K562 (cell line): ENCODE measurements around the gene PRRG1. TPM values are rescaled to one million over a fixed set of nuclear protein-coding genes. Genes with fewer than 3 reads are reported as not detected.

Experiments used
- ATAC-seq: fragments of 200-7000 bp; cut with Tn5 transposase; 3 replicates; pipeline ENCODE4 v1.9.1; 2020; ENCODE audit warnings: moderate library complexity
- BruUV-seq: library from RNA; stranded (reverse); fragments of 400-500 nt; replicated peaks from 2 replicates; lab custom pipeline; 2021; lab: Mats Ljungman, UMichigan
- CTCF ChIA-PET: fragments of 300-600 bp; formaldehyde crosslinking; extraction: SDS; loops from one replicate; lab custom pipeline; 2021; ENCODE audit warnings: low intra/inter-chr PET ratio; lab: Yijun Ruan, JAX
- POLR2A ChIA-PET: fragments of 300-600, 350-650 bp; sonication (Branson Sonifier 250); formaldehyde crosslinking; extraction: SDS; loops from one replicate; lab custom pipeline; 2021; ENCODE audit warnings: antibody characterized with exemption, inconsistent platforms; lab: Yijun Ruan, JAX
- DNase-seq, 4 experiments: peaks; one replicate each; pipeline versions ENCODE4 v3.0.0 to v3.0.0-alpha.2; 2011 to 2018; ENCODE audit warnings: low spot score in 3 of 4, mixed read lengths in 3 of 4; ENCODE audit errors: extremely low read depth in 1 of 4
- FAIRE-seq: peaks from 2 replicates; lab custom pipeline; 2011; peaks lifted over from hg19 to GRCh38; lab: Jason Lieb, UNC
- H2AFZ ChIP-seq: 2 replicates; pipeline ENCODE4 v1.6.0; 2011; ENCODE audit warnings: low read depth, low read length, control low read depth, inconsistent platforms
- H3K27ac ChIP-seq: fragments of 200-600 bp; 3 replicates; pipeline ENCODE4 v1.8.0; 2011; ENCODE audit warnings: low read depth, mild to moderate bottlenecking, control low read depth, inconsistent platforms, low read length, moderate library complexity, mixed read lengths; ENCODE audit errors: extremely low read depth
- H3K27me3 ChIP-seq, 2 experiments: fragments of 300-600 bp in 1 of 2; 2 replicates in 1 of 2; 3 replicates in 1 of 2; pipeline versions ENCODE4 v1.6.0 to v1.8.0; 2011; ENCODE audit warnings: inconsistent platforms in 2 of 2, low read length in 2 of 2, mild to moderate bottlenecking in 1 of 2, mixed read lengths in 1 of 2, moderate library complexity in 1 of 2; ENCODE audit not compliant: control insufficient read depth in 2 of 2, insufficient read depth in 2 of 2
- H3K36me3 ChIP-seq: fragments of 300-600 bp; 3 replicates; pipeline ENCODE4 v1.8.0; 2011; ENCODE audit warnings: mild to moderate bottlenecking, low read length, inconsistent platforms; ENCODE audit not compliant: control insufficient read depth, insufficient read depth
- H3K4me1 ChIP-seq, 2 experiments: fragments of 200-600 bp in 1 of 2; replicated peaks in 1 of 2; 2 replicates in 1 of 2; 3 replicates in 1 of 2; pipeline versions ENCODE4 v1.5.1 to v1.8.0; 2011; ENCODE audit warnings: inconsistent platforms in 2 of 2, low read length in 2 of 2, mild to moderate bottlenecking in 1 of 2, mixed read lengths in 1 of 2, moderate library complexity in 1 of 2; ENCODE audit not compliant: control insufficient read depth in 2 of 2, insufficient read depth in 2 of 2
- H3K4me2 ChIP-seq: 2 replicates; pipeline ENCODE4 v1.6.1; 2011; ENCODE audit warnings: low read length, control low read depth, inconsistent platforms, mixed read lengths; ENCODE audit not compliant: insufficient read depth
- H3K4me3 ChIP-seq: fragments of 200-600 bp; sonication (generic), shearing (Covaris generic); 2 replicates; pipeline ENCODE4 v1.5.1; 2016; ENCODE audit warnings: control low read depth, inconsistent platforms
- H3K79me2 ChIP-seq: fragments of 200-600 bp; 3 replicates; pipeline ENCODE4 v1.8.0; 2011; ENCODE audit warnings: low read length, inconsistent platforms; ENCODE audit not compliant: control insufficient read depth, insufficient read depth
- H3K9ac ChIP-seq, 2 experiments: 2 replicates each; pipeline versions ENCODE4 v1.6.0 to v1.6.1; 2011; ENCODE audit warnings: low read depth in 2 of 2, low read length in 2 of 2, control low read depth in 1 of 2, inconsistent platforms in 1 of 2, mild to moderate bottlenecking in 1 of 2, mixed read lengths in 1 of 2; ENCODE audit not compliant: insufficient read depth in 1 of 2
- H3K9me1 ChIP-seq: one replicate; pipeline ENCODE4 v1.6.0; 2011; ENCODE audit warnings: inconsistent platforms, mild to moderate bottlenecking, low read length, moderate library complexity; ENCODE audit not compliant: control insufficient read depth, insufficient read depth
- H3K9me3 ChIP-seq: replicated peaks from 2 replicates; pipeline ENCODE4 v1.5.1; 2011; ENCODE audit warnings: low read depth, low read length, inconsistent platforms; ENCODE audit not compliant: control insufficient read depth, insufficient read depth
- H4K20me1 ChIP-seq: replicated peaks from 2 replicates; pipeline ENCODE4 v1.6.1; 2011; ENCODE audit warnings: low read length, inconsistent platforms, mixed read lengths; ENCODE audit not compliant: control insufficient read depth, insufficient read depth
- CHD2 ChIP-seq: IDR thresholded peaks from 2 replicates; pipeline ENCODE4 v1.6.1; 2011; ENCODE audit warnings: low read depth, low read length
- ELF1 ChIP-seq: fragments of 200-800 bp; sonication (Bioruptor generic); IDR thresholded peaks from 2 replicates; pipeline ENCODE4 v1.6.1; 2016; ENCODE audit warnings: missing genetic modification characterization, missing compliant biosample characterization
- ILF3 ChIP-seq: fragments of 450-650 bp; IDR thresholded peaks from 2 replicates; pipeline ENCODE4 v1.6.1; 2018; ENCODE audit warnings: antibody characterized with exemption, mild to moderate bottlenecking, moderate library complexity, borderline replicate concordance
- NONO ChIP-seq, 2 experiments: fragments of 200-400 bp in 1 of 2; fragments of 450-650 bp in 1 of 2; formaldehyde crosslinking in 1 of 2; IDR thresholded peaks; 2 replicates each; pipeline ENCODE4 v1.6.1; 2017; ENCODE audit warnings: low read depth in 2 of 2, mild to moderate bottlenecking in 2 of 2, moderate library complexity in 2 of 2, low read length in 1 of 2
- ZSCAN29 ChIP-seq: fragments of 450-650 bp; IDR thresholded peaks from 2 replicates; pipeline ENCODE4 v1.6.1; 2017
- WGBS: fragments of 100-300 bp; shearing (Covaris generic); methylation state at CpG from one replicate; pipeline ENCODE4 v1.1.6; 2016; ENCODE audit warnings: low coverage, mixed read lengths; ENCODE audit not compliant: insufficient coverage; ENCODE audit errors: missing lambda C conversion rate; 5-methylcytosine and 5-hydroxymethylcytosine counted together
- in situ Hi-C: fragments of 300-500 bp; cut with MboI; formaldehyde crosslinking; loops from 4 replicates; pipeline ENCODE4 v1.15.0; 2018; ENCODE audit warnings: inconsistent platforms, mixed read lengths
- intact Hi-C: fragments of 100-400 bp; cut with micrococcal nuclease; formaldehyde crosslinking; loops from 2 replicates; pipeline ENCODE4 v1.14.2; 2022
- polyA plus RNA-seq, 8 experiments: library from polyadenylated mRNA; depleted of rRNA in 4 of 8; stranded (reverse) in 5 of 8; unstranded in 3 of 8; fragments of >200 nt; fragmentation: Nextera tagmentation in 2 of 8; fragmentation: Illumina TruSeq in 1 of 8; extraction: Ambion mirVana in 2 of 8; extraction: Trizol in 1 of 8; gene quantifications; 2 replicates each; pipeline versions ENCODE4 v1.2.1 to v1.2.3, GENCODE V29; 2011 to 2014; ENCODE audit warnings: inconsistent platforms in 1 of 8, missing spikeins in 1 of 8
- total RNA-seq, 7 experiments: library from RNA; depleted of rRNA in 6 of 7; stranded (reverse); fragments of >200 nt in 6 of 7; fragmentation: Illumina TruSeq in 2 of 7; extraction: Trizol in 2 of 7; gene quantifications; 2 replicates each; pipeline versions ENCODE4 v1.2.1 to v1.2.3, GENCODE V29; 2011 to 2021; ENCODE audit warnings: low replicate concordance in 1 of 7
- TF ChIP-seq, protein P1 (sequence below): fragments of 250-450 bp; sonication (Bioruptor Pico); IDR thresholded peaks from 2 replicates; pipeline ENCODE4 v1.8.0; 2021; ENCODE audit warnings: moderate library complexity, mild to moderate bottlenecking, inconsistent platforms
- TF ChIP-seq, protein P2 (sequence below), 3 experiments: IDR thresholded peaks in 2 of 3; conservative IDR thresholded peaks in 1 of 3; 2 replicates each; pipeline ENCODE4 v1.5.1; 2011 to 2012; ENCODE audit warnings: low read length in 3 of 3, mild to moderate bottlenecking in 3 of 3, control low read depth in 2 of 3, improper control_type of control experiment in 1 of 3, inconsistent platforms in 1 of 3, low read depth in 1 of 3, mixed read lengths in 1 of 3, moderate library complexity in 1 of 3; ENCODE audit not compliant: insufficient read depth in 2 of 3
- TF ChIP-seq, protein P3 (sequence below): fragments of 450-650 bp; IDR thresholded peaks from 2 replicates; pipeline ENCODE4 v1.6.1; 2017; ENCODE audit warnings: antibody characterized with exemption, mild to moderate bottlenecking

The PRRG1 gene
- total and polyA plus RNA-seq, 9 of the 15 experiments (the other 6 are each of a cell fraction or from before 2014, with no cell fraction given), result 1.7 to 11.8 (median 4.2) TPM

DNA sequence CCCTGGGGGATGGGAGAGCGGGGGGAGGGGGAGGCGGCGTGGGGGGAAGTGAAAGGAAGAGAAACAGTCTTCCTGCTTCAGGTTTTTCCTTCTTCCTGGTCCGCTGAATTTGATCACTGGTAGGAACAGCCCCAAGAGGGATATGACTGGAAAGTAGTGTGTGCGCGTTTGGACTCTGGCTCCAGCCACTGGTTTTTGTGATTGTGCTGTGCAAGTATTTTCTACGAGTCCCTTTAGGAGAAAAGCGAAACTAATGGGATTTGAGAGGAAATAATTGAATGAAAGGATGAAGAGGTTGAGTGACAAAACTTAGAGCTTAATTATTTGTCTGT is 836 bp downstream of the PRRG1 start:
- FAIRE-seq (no peak), DNase-seq (no peak), ATAC-seq (peak; percentile 13)
- Histone ChIP-seq H3K36me3 (no peaks in the 10 kb centered on the region), H3K4me3 (peak overlapping the region; percentile 57), H4K20me1 (no peaks in the 10 kb centered on the region), H3K79me2 (peaks cover 40% of the 10 kb centered on the region), H3K27me3 (no peaks in the 10 kb centered on the region; a peak in 1 of 5 replicates), H3K4me2 (peak overlapping the region; percentile 86), H2AFZ (peak overlapping the region; percentile 83; the same call in 1 of the 2 replicates), H3K9ac (peak overlapping the region; percentile 72 to 98; a peak in 3 of 4 replicates), H3K9me3 (no peaks in the 10 kb centered on the region), H3K27ac (peak overlapping the region; percentile 59; the same call in 1 of the 3 replicates), H3K4me1 (peaks cover 0 to 8% of the 10 kb centered on the region in 2 experiments; a peak in 3 of 5 replicates), H3K9me1 (no peaks in the 10 kb centered on the region)
- 0% methylated on average over 3 of the region's 8 CpGs for WGBS
- intact Hi-C loops, result no loop called here
- BruUV-seq, result no TSS peak
- POLR2A ChIA-PET, result no interaction called here
- CTCF ChIA-PET, result no interaction called here
- in situ Hi-C loops, result no loop called here
- no peak for TF ChIP-seq ZSCAN29
- peak; percentile 19; the same call in 1 of the 2 replicates for TF ChIP-seq ELF1
- TF ChIP-seq, protein P1, sequence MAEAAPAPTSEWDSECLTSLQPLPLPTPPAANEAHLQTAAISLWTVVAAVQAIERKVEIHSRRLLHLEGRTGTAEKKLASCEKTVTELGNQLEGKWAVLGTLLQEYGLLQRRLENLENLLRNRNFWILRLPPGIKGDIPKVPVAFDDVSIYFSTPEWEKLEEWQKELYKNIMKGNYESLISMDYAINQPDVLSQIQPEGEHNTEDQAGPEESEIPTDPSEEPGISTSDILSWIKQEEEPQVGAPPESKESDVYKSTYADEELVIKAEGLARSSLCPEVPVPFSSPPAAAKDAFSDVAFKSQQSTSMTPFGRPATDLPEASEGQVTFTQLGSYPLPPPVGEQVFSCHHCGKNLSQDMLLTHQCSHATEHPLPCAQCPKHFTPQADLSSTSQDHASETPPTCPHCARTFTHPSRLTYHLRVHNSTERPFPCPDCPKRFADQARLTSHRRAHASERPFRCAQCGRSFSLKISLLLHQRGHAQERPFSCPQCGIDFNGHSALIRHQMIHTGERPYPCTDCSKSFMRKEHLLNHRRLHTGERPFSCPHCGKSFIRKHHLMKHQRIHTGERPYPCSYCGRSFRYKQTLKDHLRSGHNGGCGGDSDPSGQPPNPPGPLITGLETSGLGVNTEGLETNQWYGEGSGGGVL, result no peak
- no peak for TF ChIP-seq NONO (IDR thresholded peaks at IDR 0.05; ENCODE audit: low read depth in 2 of 2, low read length in 1 of 2)
- TF ChIP-seq, protein P2, sequence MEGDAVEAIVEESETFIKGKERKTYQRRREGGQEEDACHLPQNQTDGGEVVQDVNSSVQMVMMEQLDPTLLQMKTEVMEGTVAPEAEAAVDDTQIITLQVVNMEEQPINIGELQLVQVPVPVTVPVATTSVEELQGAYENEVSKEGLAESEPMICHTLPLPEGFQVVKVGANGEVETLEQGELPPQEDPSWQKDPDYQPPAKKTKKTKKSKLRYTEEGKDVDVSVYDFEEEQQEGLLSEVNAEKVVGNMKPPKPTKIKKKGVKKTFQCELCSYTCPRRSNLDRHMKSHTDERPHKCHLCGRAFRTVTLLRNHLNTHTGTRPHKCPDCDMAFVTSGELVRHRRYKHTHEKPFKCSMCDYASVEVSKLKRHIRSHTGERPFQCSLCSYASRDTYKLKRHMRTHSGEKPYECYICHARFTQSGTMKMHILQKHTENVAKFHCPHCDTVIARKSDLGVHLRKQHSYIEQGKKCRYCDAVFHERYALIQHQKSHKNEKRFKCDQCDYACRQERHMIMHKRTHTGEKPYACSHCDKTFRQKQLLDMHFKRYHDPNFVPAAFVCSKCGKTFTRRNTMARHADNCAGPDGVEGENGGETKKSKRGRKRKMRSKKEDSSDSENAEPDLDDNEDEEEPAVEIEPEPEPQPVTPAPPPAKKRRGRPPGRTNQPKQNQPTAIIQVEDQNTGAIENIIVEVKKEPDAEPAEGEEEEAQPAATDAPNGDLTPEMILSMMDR (IDR thresholded peaks at IDR 0.05 in 2 of 3, conservative IDR thresholded peaks at IDR 0.05 in 1 of 3; ENCODE audit: insufficient read depth in 2 of 3, low read depth in 1 of 3, low read length in 3 of 3), result no peak
- 0 out of 2 replicates have a peak, but pooled peaks have one; percentile 17 for TF ChIP-seq CHD2
- TF ChIP-seq, protein P3, sequence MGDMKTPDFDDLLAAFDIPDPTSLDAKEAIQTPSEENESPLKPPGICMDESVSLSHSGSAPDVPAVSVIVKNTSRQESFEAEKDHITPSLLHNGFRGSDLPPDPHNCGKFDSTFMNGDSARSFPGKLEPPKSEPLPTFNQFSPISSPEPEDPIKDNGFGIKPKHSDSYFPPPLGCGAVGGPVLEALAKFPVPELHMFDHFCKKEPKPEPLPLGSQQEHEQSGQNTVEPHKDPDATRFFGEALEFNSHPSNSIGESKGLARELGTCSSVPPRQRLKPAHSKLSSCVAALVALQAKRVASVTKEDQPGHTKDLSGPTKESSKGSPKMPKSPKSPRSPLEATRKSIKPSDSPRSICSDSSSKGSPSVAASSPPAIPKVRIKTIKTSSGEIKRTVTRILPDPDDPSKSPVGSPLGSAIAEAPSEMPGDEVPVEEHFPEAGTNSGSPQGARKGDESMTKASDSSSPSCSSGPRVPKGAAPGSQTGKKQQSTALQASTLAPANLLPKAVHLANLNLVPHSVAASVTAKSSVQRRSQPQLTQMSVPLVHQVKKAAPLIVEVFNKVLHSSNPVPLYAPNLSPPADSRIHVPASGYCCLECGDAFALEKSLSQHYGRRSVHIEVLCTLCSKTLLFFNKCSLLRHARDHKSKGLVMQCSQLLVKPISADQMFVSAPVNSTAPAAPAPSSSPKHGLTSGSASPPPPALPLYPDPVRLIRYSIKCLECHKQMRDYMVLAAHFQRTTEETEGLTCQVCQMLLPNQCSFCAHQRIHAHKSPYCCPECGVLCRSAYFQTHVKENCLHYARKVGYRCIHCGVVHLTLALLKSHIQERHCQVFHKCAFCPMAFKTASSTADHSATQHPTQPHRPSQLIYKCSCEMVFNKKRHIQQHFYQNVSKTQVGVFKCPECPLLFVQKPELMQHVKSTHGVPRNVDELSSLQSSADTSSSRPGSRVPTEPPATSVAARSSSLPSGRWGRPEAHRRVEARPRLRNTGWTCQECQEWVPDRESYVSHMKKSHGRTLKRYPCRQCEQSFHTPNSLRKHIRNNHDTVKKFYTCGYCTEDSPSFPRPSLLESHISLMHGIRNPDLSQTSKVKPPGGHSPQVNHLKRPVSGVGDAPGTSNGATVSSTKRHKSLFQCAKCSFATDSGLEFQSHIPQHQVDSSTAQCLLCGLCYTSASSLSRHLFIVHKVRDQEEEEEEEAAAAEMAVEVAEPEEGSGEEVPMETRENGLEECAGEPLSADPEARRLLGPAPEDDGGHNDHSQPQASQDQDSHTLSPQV, result no peak
- TF ChIP-seq ILF3, result no peak
